GM06990 (cell line): ENCODE results near the gene ETV1.

Experiments used
- DNase-seq: peaks from one replicate; pipeline ENCODE4 v3.0.0-alpha.2; 2011; ENCODE audit not compliant: insufficient read length; ENCODE audit errors: extremely low read depth
- H3K27me3 ChIP-seq: replicated peaks from 2 replicates; pipeline ENCODE4 v1.6.0; 2011; ENCODE audit warnings: low read length; ENCODE audit not compliant: control insufficient read depth, insufficient read depth
- H3K36me3 ChIP-seq: 2 replicates; pipeline ENCODE4 v1.5.1; 2011; ENCODE audit warnings: low read length; ENCODE audit not compliant: control insufficient read depth, insufficient read depth
- H3K4me3 ChIP-seq: replicated peaks from 2 replicates; pipeline ENCODE4 v1.5.1; 2011; ENCODE audit warnings: low read depth, mild to moderate bottlenecking, control low read depth, low read length
- CTCF ChIP-seq: IDR thresholded peaks from 2 replicates; pipeline ENCODE4 v1.5.1; 2011; ENCODE audit warnings: low read length, control low read depth, mild to moderate bottlenecking, inconsistent platforms; ENCODE audit not compliant: insufficient read depth, poor library complexity, severe bottlenecking

Gene ETV1

GRCh38 chr7:13990984-13991790 lies 1.7 kb upstream of the ETV1 start:
- no peaks in the 10 kb centered on the region for H3K36me3 ChIP-seq
- peak overlapping the region; percentile 25 for H3K4me3 ChIP-seq
- H3K27me3 ChIP-seq, result no peaks in the 10 kb centered on the region
- peak; percentile 55 for DNase-seq
- TF ChIP-seq CTCF, result no peak

DNA sequence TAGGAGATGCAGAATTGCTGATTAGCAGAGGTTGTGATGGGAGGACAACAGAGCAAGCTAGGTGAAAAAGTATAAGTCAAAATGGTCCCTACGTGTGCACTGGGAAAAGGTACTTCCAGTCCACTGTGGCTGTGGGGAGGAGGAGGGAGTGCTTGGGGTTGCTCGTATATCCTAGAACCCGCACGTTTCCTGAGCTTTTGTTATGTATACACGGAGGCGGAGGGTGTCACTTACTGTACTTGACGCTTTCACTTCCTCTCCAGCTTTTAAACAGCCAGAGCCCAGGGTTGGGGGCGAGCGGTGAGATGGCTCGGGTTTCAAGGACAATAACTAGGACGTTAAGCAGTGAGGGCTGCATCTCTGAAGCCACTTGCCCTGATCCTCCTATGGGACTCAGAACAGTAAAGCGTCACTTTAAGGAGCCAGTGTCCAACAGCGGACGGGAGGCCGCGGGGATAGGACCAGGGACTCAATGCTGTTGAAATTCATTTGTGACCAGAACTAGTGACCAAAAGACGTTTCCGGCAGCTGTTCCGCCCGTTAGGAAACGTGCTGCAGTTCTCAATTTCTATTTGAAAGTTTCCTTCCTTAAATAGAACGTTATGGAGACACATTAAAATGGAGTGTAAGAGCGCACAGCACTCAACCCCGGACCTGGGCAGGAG lies 985 bp upstream of the ETV1 start:
- peak; percentile 20 for DNase-seq
- Histone ChIP-seq H3K36me3 (no peaks in the 10 kb centered on the region), H3K4me3 (peak overlapping the region; percentile 25), H3K27me3 (no peaks in the 10 kb centered on the region)
- TF ChIP-seq CTCF, result no peak

GRCh38 chr7:13989949-13990305 lies 461 bp upstream of the ETV1 start:
- DNase-seq, result no peak
- no peaks in the 10 kb centered on the region for H3K36me3 ChIP-seq
- no peak for TF ChIP-seq CTCF
- H3K27me3 ChIP-seq, result no peaks in the 10 kb centered on the region
- no peak overlapping the region for H3K4me3 ChIP-seq

GRCh38 chr7:13988731-13989125 lies 738 bp downstream of the ETV1 start:
- TF ChIP-seq CTCF, result no peak
- H3K4me3 ChIP-seq, result no peak overlapping the region
- DNase-seq, result no peak
- no peaks in the 10 kb centered on the region for H3K36me3 ChIP-seq
- H3K27me3 ChIP-seq, result no peaks in the 10 kb centered on the region

- H3K4me3 ChIP-seq, result no peak overlapping the region
- no peak for TF ChIP-seq CTCF
Measured at GRCh38 chr7:13988065-13988464, 1.4 kb downstream of the ETV1 start.

More at GRCh38 chr7:13988065-13988464, 1.4 kb downstream of the ETV1 start:
- no peaks in the 10 kb centered on the region for H3K36me3 ChIP-seq
- no peak for DNase-seq
- H3K27me3 ChIP-seq, result no peaks in the 10 kb centered on the region
